ENCODE measurements around the gene IL17RC. TPM values are rescaled to one million over a fixed set of nuclear protein-coding genes. Genes with fewer than 3 reads are reported as not detected.

IL17RC gene
- total and polyA plus RNA-seq, 2 of the 8 experiments (the other 6 are each of a cell fraction or from before 2014, with no cell fraction given): 11.8 to 13.0 TPM

GRCh38 chr3:9942934-9943690 lies 26.2 kb downstream of the IL17RC start:
- H3K23me2 ChIP-seq (ENCODE audit: low read depth, low read length): peaks cover 18% of the 10 kb centered on the region; the same call in 1 of the 2 replicates
- H2BK5ac ChIP-seq (ENCODE audit: low read depth, low read length): no peak overlapping the region
- H3K56ac ChIP-seq (replicated peaks; ENCODE audit: insufficient read length, low read depth, low read length): no peak overlapping the region
- no peak overlapping the region for H2AFZ ChIP-seq (ENCODE audit: low read length)
- no peak overlapping the region for H3K4ac ChIP-seq (replicated peaks; ENCODE audit: insufficient read length, low read depth, low read length)
- no peak overlapping the region for H2BK120ac ChIP-seq (replicated peaks; ENCODE audit: low read depth, low read length)
- CTCF ChIA-PET (ENCODE audit: partially characterized antibody): interaction anchor here (0.6 to 1.8 kb wide), 10 partner anchors 9 to 116 kb away, joined by 3 to 8 read pairs (median 3); partner anchors contain the start of genes IL17RC and PRRT3
- H3K36me3 ChIP-seq (ENCODE audit: control insufficient read depth in 2 of 4, insufficient read depth in 4 of 4, low read length in 3 of 4): no peaks in the 10 kb centered on the region
- H3K4me2 ChIP-seq (ENCODE audit: insufficient read depth in 1 of 2, low read depth in 2 of 2, low read length in 2 of 2): no peak overlapping the region
- H2AK5ac ChIP-seq (ENCODE audit: low read depth, low read length): no peak overlapping the region
- 88% methylated on average over 11 of the region's 11 CpGs; no CpG with 5 or more reads in 1 of the 2 experiments for WGBS, 2 experiments (ENCODE audit: extremely low coverage in 1 of 2, insufficient coverage in 1 of 2, insufficient read length in 1 of 2, insufficient replicate concordance in 2 of 2, low coverage in 1 of 2, low lambda C conversion rate in 2 of 2, missing lambda C conversion rate in 1 of 2)
- no peaks in the 10 kb centered on the region for H4K20me1 ChIP-seq (replicated peaks in 1 of 2; ENCODE audit: control insufficient read depth in 1 of 2, insufficient read depth in 2 of 2, low read length in 2 of 2)
- H3K4me3 ChIP-seq (ENCODE audit: extremely low read depth in 1 of 4, insufficient read depth in 2 of 4, low read depth in 3 of 4, low read length in 4 of 4): no peak overlapping the region
- no peak overlapping the region for H3K14ac ChIP-seq (ENCODE audit: insufficient read length)
- H3K9me3 ChIP-seq (ENCODE audit: insufficient read depth in 2 of 2, low read depth in 1 of 2, low read length in 1 of 2): peaks cover 0 to 4% of the 10 kb centered on the region in 2 experiments; a peak in 1 of 4 replicates
- FAIRE-seq (no peak), DNase-seq (ENCODE audit: low read depth in 1 of 2, low spot score in 2 of 2) (no peak)
- peak overlapping the region; percentile 51; the same call in 1 of the 2 replicates for H4K8ac ChIP-seq (ENCODE audit: extremely low read depth, insufficient read depth, low read length)
- no peaks in the 10 kb centered on the region for H3K79me1 ChIP-seq (ENCODE audit: low read depth, low read length)
- no peak overlapping the region for H3K18ac ChIP-seq (ENCODE audit: extremely low read depth, low read length)
- H3K79me2 ChIP-seq (ENCODE audit: control insufficient read depth in 1 of 2, insufficient read depth in 2 of 2, low read length in 2 of 2): no peaks in the 10 kb centered on the region
- H3K23ac ChIP-seq (ENCODE audit: insufficient read length): no peak overlapping the region
- no peak overlapping the region for H4K5ac ChIP-seq (ENCODE audit: insufficient read length, low read depth, low read length)
- H2BK12ac ChIP-seq (ENCODE audit: low read depth, low read length): no peak overlapping the region
- H3K27me3 ChIP-seq (replicated peaks in 1 of 4; ENCODE audit: control insufficient read depth in 3 of 4, extremely low read depth in 1 of 4, insufficient read depth in 3 of 4, low read length in 3 of 4): no peaks in the 10 kb centered on the region
- peaks cover 0 to 8% (median 4%) of the 10 kb centered on the region in 4 experiments; a peak in 5 of 7 replicates for H3K4me1 ChIP-seq (replicated peaks in 1 of 4; ENCODE audit: control insufficient read depth in 3 of 4, insufficient read depth in 4 of 4, low read length in 3 of 4)
- TF ChIP-seq ASH2L (IDR thresholded peaks at IDR 0.05; ENCODE audit: low read length) (no peak), POLR2A (IDR thresholded peaks at IDR 0.05; ENCODE audit: control extremely low read depth in 1 of 2, low read depth in 2 of 2, low read length in 2 of 2) (0 out of 3 replicates have a peak, but pooled peaks of 1 of the 2 experiments have one; percentile 2)
- POLR2A ChIA-PET (ENCODE audit: partially characterized antibody): interaction anchor here (0.8 to 1.9 kb wide), 9 partner anchors 8 to 150 kb away, joined by 3 to 16 read pairs (median 4); partner anchors contain the start of genes ARPC4, CRELD1, PRRT3 and TTLL3
- no peak overlapping the region for H3K9ac ChIP-seq (replicated peaks in 1 of 4; ENCODE audit: extremely low read depth in 1 of 4, low read depth in 3 of 4, low read length in 3 of 4)
- no peak overlapping the region for H4K91ac ChIP-seq (replicated peaks; ENCODE audit: insufficient read length, low read length)
- no peak overlapping the region for H2BK20ac ChIP-seq (ENCODE audit: low read length)
- H2BK15ac ChIP-seq (ENCODE audit: low read length): no peak overlapping the region
- no peak overlapping the region for H3K27ac ChIP-seq (ENCODE audit: low read depth, low read length)
